ENCODE measurements around the gene TMX2.
A peak's percentile ranks its signal among the peaks of the same experiment; 100 is the strongest.

The TMX2 gene

DNA sequence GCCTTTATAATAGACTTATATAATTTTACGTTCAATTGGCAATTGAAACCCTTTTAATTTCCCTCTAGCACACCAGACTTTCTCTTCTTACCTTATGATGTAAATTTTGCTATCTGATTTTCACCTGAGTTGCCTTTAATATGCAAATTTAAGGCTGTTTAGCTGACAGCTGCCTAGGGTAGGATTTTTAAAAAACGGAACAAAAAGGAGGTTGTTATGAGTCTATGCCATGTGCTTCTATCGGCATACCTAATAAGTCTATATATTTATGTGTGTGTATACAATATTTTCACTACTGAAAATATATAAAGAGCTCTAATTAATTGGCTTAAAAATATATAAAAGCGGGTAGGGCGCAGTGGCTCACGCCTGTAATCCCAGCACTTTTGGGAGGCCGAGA lies 17.1 kb downstream of the TMX2 start:
- Histone ChIP-seq H2BK15ac (ENCODE audit: low read length) (no peak overlapping the region), H2BK12ac (ENCODE audit: low read length) (no peak overlapping the region), H3K27me3 (ENCODE audit: control insufficient read depth in 3 of 3, insufficient read depth in 3 of 3, low read depth in 1 of 3, low read length in 3 of 3) (no peaks in the 10 kb centered on the region), H3K27ac (replicated peaks; ENCODE audit: low read length) (no peak overlapping the region), H3K9me3 (replicated peaks in 1 of 2; ENCODE audit: control insufficient read depth in 2 of 2, insufficient read depth in 1 of 2, low read depth in 1 of 2, low read length in 2 of 2) (no peaks in the 10 kb centered on the region), H3K14ac (ENCODE audit: low read length) (no peak overlapping the region), H4K8ac (ENCODE audit: low read depth, low read length) (no peak overlapping the region), H3K36me3 (replicated peaks in 1 of 2; ENCODE audit: control insufficient read depth in 2 of 2, insufficient read depth in 2 of 2, low read length in 2 of 2) (peaks cover 3 to 33% of the 10 kb centered on the region in 2 donors), H3K79me1 (ENCODE audit: low read depth, low read length) (no peaks in the 10 kb centered on the region), H2BK120ac (ENCODE audit: low read depth, low read length) (no peak overlapping the region), H2AFZ (ENCODE audit: low read length) (no peak overlapping the region), H4K91ac (ENCODE audit: low read depth, low read length, poor library complexity) (no peak overlapping the region), H2AK5ac (ENCODE audit: low read depth, low read length) (no peak overlapping the region), H3K4me3 (ENCODE audit: low read length in 2 of 2) (no peak overlapping the region), H3K18ac (ENCODE audit: low read length) (no peak overlapping the region), H2BK5ac (ENCODE audit: low read length) (no peak overlapping the region), H3K9ac (ENCODE audit: low read depth, low read length, poor library complexity) (no peak overlapping the region), H3K23ac (ENCODE audit: low read depth, low read length, poor library complexity) (no peak overlapping the region), H3K4me1 (ENCODE audit: control insufficient read depth in 2 of 2, insufficient read depth in 1 of 2, low read depth in 1 of 2, low read length in 2 of 2) (no peaks in the 10 kb centered on the region), H3K4ac (ENCODE audit: low read length) (no peak overlapping the region), H3K4me2 (ENCODE audit: insufficient read depth, low read length, poor library complexity, severe bottlenecking) (no peak overlapping the region)
- no peak for DNase-seq (ENCODE audit: low spot score)
- no CpG with 5 or more reads among the region's 7 CpGs for WGBS, 2 donors (ENCODE audit: extremely low coverage in 2 of 2, insufficient read length in 2 of 2, insufficient replicate concordance in 1 of 2)

DNA sequence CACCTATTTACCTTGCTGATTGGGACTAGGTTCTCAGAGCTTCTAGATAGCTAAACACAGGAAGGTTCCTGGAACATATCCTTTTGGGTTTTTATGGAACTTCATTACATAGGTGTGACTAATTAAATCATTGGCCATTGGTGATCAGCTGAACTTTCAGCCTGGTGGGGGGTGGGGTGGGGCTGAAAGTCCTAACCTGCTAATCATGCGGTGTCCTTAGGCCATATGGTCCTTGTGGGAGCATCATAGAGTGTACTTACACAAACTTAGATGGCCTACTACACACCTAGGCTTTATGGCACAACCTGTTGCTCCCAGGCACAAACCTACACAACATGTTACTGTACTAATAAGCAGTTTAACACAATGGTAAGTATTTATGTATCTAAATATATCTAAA lies 20.3 kb downstream of the TMX2 start:
- Histone ChIP-seq H3K27me3 (ENCODE audit: control insufficient read depth in 3 of 3, insufficient read depth in 3 of 3, low read depth in 1 of 3, low read length in 3 of 3) (no peaks in the 10 kb centered on the region), H3K9ac (ENCODE audit: low read depth, low read length, poor library complexity) (no peak overlapping the region), H2AFZ (ENCODE audit: low read length) (no peak overlapping the region), H2BK12ac (ENCODE audit: low read length) (no peak overlapping the region), H3K4me1 (ENCODE audit: control insufficient read depth in 2 of 2, insufficient read depth in 1 of 2, low read depth in 1 of 2, low read length in 2 of 2) (no peaks in the 10 kb centered on the region), H2AK5ac (ENCODE audit: low read depth, low read length) (no peak overlapping the region), H3K14ac (ENCODE audit: low read length) (no peak overlapping the region), H4K91ac (ENCODE audit: low read depth, low read length, poor library complexity) (no peak overlapping the region), H3K27ac (replicated peaks; ENCODE audit: low read length) (no peak overlapping the region), H2BK15ac (ENCODE audit: low read length) (no peak overlapping the region), H2BK120ac (ENCODE audit: low read depth, low read length) (no peak overlapping the region), H3K36me3 (replicated peaks in 1 of 2; ENCODE audit: control insufficient read depth in 2 of 2, insufficient read depth in 2 of 2, low read length in 2 of 2) (peaks cover 2 to 46% of the 10 kb centered on the region in 2 donors), H3K18ac (ENCODE audit: low read length) (no peak overlapping the region), H2BK5ac (ENCODE audit: low read length) (no peak overlapping the region), H3K23ac (ENCODE audit: low read depth, low read length, poor library complexity) (no peak overlapping the region), H3K4me2 (ENCODE audit: insufficient read depth, low read length, poor library complexity, severe bottlenecking) (no peak overlapping the region), H3K9me3 (replicated peaks in 1 of 2; ENCODE audit: control insufficient read depth in 2 of 2, insufficient read depth in 1 of 2, low read depth in 1 of 2, low read length in 2 of 2) (no peaks in the 10 kb centered on the region), H3K4me3 (ENCODE audit: low read length in 2 of 2) (no peak overlapping the region), H3K79me1 (ENCODE audit: low read depth, low read length) (no peaks in the 10 kb centered on the region), H4K8ac (ENCODE audit: low read depth, low read length) (no peak overlapping the region), H3K4ac (ENCODE audit: low read length) (no peak overlapping the region)
- DNase-seq (ENCODE audit: low spot score) = no peak
- WGBS, 2 donors (ENCODE audit: extremely low coverage in 2 of 2, insufficient read length in 2 of 2, insufficient replicate concordance in 1 of 2) = no CpG with 5 or more reads among the region's 1 CpG

DNA sequence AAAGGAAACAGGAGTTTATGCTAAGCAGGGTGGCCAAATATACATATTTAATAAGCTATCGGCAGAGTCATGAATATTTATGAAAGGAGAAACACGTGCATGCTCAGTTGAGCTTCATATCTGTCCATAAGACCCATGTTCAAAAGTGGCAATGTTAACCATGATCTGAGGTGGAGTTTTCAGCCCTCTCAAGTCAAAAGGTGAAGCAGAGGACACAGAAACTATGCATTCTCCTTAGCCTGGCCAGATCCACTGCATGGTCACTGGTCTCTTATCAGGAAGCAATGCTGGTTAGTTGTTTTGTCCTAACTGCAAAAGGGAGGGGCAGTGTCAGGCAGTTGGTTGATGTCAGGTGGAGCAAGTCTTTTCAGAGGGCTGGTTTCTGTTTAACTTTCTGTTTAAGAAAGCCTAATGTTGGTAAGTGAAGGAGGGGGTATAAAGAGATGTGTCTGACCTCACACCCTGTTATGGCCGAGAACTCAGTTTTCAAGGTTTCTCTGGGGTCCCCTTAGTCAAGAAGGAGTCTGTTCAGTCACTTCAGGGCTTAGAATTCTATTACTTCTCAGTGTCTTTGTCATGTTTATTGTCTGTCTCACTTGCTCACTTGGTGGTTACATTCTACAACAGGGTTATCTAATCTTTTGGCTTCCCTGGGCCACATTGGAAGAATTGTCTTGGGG lies 23.4 kb downstream of the TMX2 start:
- no CpG with 5 or more reads among the region's 3 CpGs for WGBS, 2 donors (ENCODE audit: extremely low coverage in 2 of 2, insufficient read length in 2 of 2, insufficient replicate concordance in 1 of 2)

DNA sequence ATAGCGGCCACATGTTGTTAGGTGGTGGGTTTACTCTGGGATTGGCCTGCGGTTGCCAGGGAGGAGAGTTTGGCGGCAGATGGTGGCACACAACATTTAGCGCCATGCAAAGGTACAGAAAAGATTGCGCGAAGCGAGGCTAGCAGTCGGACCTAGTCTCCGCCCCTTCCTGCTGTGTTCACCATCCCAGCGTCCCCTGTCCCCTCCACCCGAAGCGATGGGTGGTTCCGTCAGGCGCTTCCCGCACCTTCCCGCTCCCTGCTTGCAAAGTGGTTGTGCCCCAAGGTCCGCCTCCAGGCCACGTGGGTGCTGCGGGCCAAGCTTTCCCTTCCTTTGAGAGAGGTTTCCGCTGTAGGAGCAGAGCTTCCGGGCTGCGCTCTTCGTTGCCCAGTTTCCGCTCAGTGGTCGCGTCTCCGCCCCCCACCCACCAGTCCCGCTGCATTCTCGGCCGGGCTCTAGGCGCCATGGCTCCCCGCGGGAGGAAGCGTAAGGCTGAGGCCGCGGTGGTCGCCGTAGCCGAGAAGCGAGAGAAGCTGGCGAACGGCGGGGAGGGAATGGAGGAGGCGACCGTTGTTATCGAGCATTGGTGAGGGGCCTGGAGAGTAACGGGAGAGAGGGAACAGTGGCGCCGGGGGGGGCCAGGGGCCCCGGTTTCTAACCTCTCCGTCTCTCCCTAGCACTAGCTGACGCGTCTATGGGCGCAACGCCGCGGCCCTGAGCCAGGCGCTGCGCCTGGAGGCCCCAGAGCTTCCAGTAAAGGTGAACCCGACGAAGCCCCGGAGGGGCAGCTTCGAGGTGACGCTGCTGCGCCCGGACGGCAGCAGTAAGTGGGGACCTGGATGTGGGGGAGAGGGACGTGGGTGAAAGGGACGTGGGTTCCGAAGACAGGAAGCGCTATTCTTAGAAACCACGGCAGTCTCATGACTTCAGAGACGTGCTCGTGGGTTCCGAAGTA lies 29.0 kb downstream of the TMX2 start, which contains the start of gene SELENOH:
SELENOH (plus strand) TSS at position 360 of the 955 bp plus-strand sequence; CDS start at position 465, 105 bp downstream.
- peak within 1 kb of the TSS; percentile 85 for H2BK5ac ChIP-seq (ENCODE audit: low read length)
- WGBS, 2 donors (ENCODE audit: extremely low coverage in 2 of 2, insufficient read length in 2 of 2, insufficient replicate concordance in 1 of 2) = no CpG with 5 or more reads among the region's 75 CpGs
- DNase-seq (ENCODE audit: low spot score) = peak; percentile 93
- H3K27ac ChIP-seq (replicated peaks; ENCODE audit: low read length) = peak within 1 kb of the TSS; percentile 81
- H3K4me3 ChIP-seq (ENCODE audit: low read length in 2 of 2) = peak within 1 kb of the TSS; percentile 92 to 93
- no peaks in the 10 kb centered on the region for H3K27me3 ChIP-seq (ENCODE audit: control insufficient read depth in 3 of 3, insufficient read depth in 3 of 3, low read depth in 1 of 3, low read length in 3 of 3)
- H3K14ac ChIP-seq (ENCODE audit: low read length) = peak within 1 kb of the TSS; percentile 58
- H2BK12ac ChIP-seq (ENCODE audit: low read length) = no peak within 1 kb of the TSS
- no peak within 1 kb of the TSS for H4K91ac ChIP-seq (ENCODE audit: low read depth, low read length, poor library complexity)
- peak within 1 kb of the TSS; percentile 92 for H3K23ac ChIP-seq (ENCODE audit: low read depth, low read length, poor library complexity)
- no peaks in the 10 kb centered on the region for H3K9me3 ChIP-seq (replicated peaks in 1 of 2; ENCODE audit: control insufficient read depth in 2 of 2, insufficient read depth in 1 of 2, low read depth in 1 of 2, low read length in 2 of 2)
- peaks cover 5 to 7% of the 10 kb centered on the region in 2 donors for H3K4me1 ChIP-seq (ENCODE audit: control insufficient read depth in 2 of 2, insufficient read depth in 1 of 2, low read depth in 1 of 2, low read length in 2 of 2)
- peak within 1 kb of the TSS; percentile 86 for H2AK5ac ChIP-seq (ENCODE audit: low read depth, low read length)
- peak within 1 kb of the TSS; percentile 1 for H3K4ac ChIP-seq (ENCODE audit: low read length)
- H4K8ac ChIP-seq (ENCODE audit: low read depth, low read length) = no peak within 1 kb of the TSS
- H3K36me3 ChIP-seq (replicated peaks in 1 of 2; ENCODE audit: control insufficient read depth in 2 of 2, insufficient read depth in 2 of 2, low read length in 2 of 2) = peaks cover 33 to 80% of the 10 kb centered on the region in 2 donors
- peak within 1 kb of the TSS; percentile 80 for H3K4me2 ChIP-seq (ENCODE audit: insufficient read depth, low read length, poor library complexity, severe bottlenecking)
- peak within 1 kb of the TSS; percentile 95 for H3K9ac ChIP-seq (ENCODE audit: low read depth, low read length, poor library complexity)
- peaks cover 2% of the 10 kb centered on the region for H3K79me1 ChIP-seq (ENCODE audit: low read depth, low read length)
- H2AFZ ChIP-seq (ENCODE audit: low read length) = peak within 1 kb of the TSS; percentile 63
- peak within 1 kb of the TSS; percentile 95 for H3K18ac ChIP-seq (ENCODE audit: low read length)
- no peak within 1 kb of the TSS for H2BK120ac ChIP-seq (ENCODE audit: low read depth, low read length)
- H2BK15ac ChIP-seq (ENCODE audit: low read length) = peak within 1 kb of the TSS; percentile 23

More for the DNA sequence above, 23.4 kb downstream of the TMX2 start:
- H3K23ac ChIP-seq (ENCODE audit: low read depth, low read length, poor library complexity) = no peak overlapping the region
- H2BK120ac ChIP-seq (ENCODE audit: low read depth, low read length) = no peak overlapping the region
- H3K4me3 ChIP-seq (ENCODE audit: low read length in 2 of 2) = no peak overlapping the region
- peaks cover 12 to 66% of the 10 kb centered on the region in 2 donors for H3K36me3 ChIP-seq (replicated peaks in 1 of 2; ENCODE audit: control insufficient read depth in 2 of 2, insufficient read depth in 2 of 2, low read length in 2 of 2)
- no peak overlapping the region for H3K4ac ChIP-seq (ENCODE audit: low read length)
- H3K18ac ChIP-seq (ENCODE audit: low read length) = no peak overlapping the region
- H2BK12ac ChIP-seq (ENCODE audit: low read length) = no peak overlapping the region
- H2BK5ac ChIP-seq (ENCODE audit: low read length) = no peak overlapping the region
- H3K27ac ChIP-seq (replicated peaks; ENCODE audit: low read length) = no peak overlapping the region
- no peaks in the 10 kb centered on the region for H3K79me1 ChIP-seq (ENCODE audit: low read depth, low read length)
- H3K14ac ChIP-seq (ENCODE audit: low read length) = no peak overlapping the region
- no peaks in the 10 kb centered on the region for H3K27me3 ChIP-seq (ENCODE audit: control insufficient read depth in 3 of 3, insufficient read depth in 3 of 3, low read depth in 1 of 3, low read length in 3 of 3)
- DNase-seq (ENCODE audit: low spot score) = no peak
- H3K4me1 ChIP-seq (ENCODE audit: control insufficient read depth in 2 of 2, insufficient read depth in 1 of 2, low read depth in 1 of 2, low read length in 2 of 2) = peaks cover 0 to under 1% of the 10 kb centered on the region in 2 donors
- no peak overlapping the region for H4K8ac ChIP-seq (ENCODE audit: low read depth, low read length)
- H3K9me3 ChIP-seq (replicated peaks in 1 of 2; ENCODE audit: control insufficient read depth in 2 of 2, insufficient read depth in 1 of 2, low read depth in 1 of 2, low read length in 2 of 2) = no peaks in the 10 kb centered on the region
- H3K9ac ChIP-seq (ENCODE audit: low read depth, low read length, poor library complexity) = no peak overlapping the region
- H4K91ac ChIP-seq (ENCODE audit: low read depth, low read length, poor library complexity) = no peak overlapping the region
- H2AK5ac ChIP-seq (ENCODE audit: low read depth, low read length) = no peak overlapping the region
- H3K4me2 ChIP-seq (ENCODE audit: insufficient read depth, low read length, poor library complexity, severe bottlenecking) = no peak overlapping the region
- no peak overlapping the region for H2BK15ac ChIP-seq (ENCODE audit: low read length)
- H2AFZ ChIP-seq (ENCODE audit: low read length) = no peak overlapping the region

Data from neuronal stem cell (in vitro differentiated cells).